ENCODE data around the gene ARL15.

The ARL15 gene

DNA sequence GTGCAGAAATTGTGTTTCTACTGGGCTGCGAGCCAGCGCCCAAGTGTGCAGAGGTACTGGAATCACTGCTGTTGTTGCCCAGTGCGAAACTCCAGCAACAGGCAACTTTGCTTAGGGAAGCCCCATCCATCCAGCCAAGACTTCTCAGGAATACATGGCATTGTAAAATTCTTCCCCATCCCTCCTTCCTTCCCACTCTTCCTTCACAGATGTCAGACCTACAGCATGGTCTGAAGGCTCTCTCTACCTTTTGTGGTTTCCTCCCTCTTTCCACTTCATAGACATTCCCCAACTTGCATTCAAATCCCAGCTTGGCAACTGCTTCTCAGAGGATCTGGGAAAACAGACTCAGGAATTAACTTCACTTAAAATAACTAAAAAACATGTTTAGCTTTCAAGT, 30.4 kb downstream of the ARL15 start:
- no peaks in the 10 kb centered on the region for H3K27me3 ChIP-seq (replicated peaks)
- no peak overlapping the region for H3K27ac ChIP-seq
- DNase-seq, result no peak
- in situ Hi-C loops (cut with HindIII; ENCODE audit: low pct_ligation_motif_present, low sequenced_read_pairs), result no loop called here
- H3K36me3 ChIP-seq (replicated peaks), result no peaks in the 10 kb centered on the region
- no peak overlapping the region for H3K4me3 ChIP-seq (ENCODE audit: low read depth, low read length)
- TF ChIP-seq, protein P1, sequence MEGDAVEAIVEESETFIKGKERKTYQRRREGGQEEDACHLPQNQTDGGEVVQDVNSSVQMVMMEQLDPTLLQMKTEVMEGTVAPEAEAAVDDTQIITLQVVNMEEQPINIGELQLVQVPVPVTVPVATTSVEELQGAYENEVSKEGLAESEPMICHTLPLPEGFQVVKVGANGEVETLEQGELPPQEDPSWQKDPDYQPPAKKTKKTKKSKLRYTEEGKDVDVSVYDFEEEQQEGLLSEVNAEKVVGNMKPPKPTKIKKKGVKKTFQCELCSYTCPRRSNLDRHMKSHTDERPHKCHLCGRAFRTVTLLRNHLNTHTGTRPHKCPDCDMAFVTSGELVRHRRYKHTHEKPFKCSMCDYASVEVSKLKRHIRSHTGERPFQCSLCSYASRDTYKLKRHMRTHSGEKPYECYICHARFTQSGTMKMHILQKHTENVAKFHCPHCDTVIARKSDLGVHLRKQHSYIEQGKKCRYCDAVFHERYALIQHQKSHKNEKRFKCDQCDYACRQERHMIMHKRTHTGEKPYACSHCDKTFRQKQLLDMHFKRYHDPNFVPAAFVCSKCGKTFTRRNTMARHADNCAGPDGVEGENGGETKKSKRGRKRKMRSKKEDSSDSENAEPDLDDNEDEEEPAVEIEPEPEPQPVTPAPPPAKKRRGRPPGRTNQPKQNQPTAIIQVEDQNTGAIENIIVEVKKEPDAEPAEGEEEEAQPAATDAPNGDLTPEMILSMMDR (IDR thresholded peaks at IDR 0.05; ENCODE audit: low read depth, low read length, missing control alignments), result no peak

DNA sequence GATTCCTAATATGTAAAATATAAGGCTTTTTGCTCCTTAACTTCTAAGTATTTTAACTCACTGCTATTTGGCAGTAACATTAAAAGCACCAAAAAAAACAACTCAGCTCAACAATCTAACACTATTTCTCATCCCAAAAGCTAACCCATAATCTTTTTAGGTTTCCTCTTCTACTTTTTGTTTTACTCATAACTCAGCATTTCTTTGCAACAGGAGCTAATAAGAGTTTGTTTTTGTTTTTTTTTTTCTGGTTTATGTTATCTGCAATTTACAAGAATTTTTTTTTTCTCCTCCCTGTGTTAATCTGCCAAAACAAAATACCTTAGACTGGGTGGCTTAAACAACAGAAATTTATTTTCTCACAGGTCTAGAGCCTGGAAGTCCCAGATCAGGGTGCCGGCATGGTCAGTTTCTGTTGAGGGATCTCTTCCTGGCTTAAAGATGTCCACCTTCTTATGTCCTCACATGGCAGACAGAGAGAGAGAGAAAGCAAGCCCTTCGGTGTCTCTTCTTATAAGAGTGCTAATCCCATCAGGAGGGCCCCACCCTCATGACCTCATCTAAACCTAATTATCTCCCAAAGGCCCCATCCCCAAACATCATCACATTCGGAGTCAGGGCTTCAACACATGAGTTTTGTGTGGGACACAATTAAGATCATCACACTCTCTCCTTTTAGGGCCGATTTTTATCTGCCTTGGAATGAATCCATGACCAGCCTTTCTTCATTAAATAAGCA, 31.2 kb downstream of the ARL15 start:
- TF ChIP-seq, protein P1 (IDR thresholded peaks at IDR 0.05; ENCODE audit: low read depth, low read length, missing control alignments), result no peak
- no peaks in the 10 kb centered on the region for H3K36me3 ChIP-seq (replicated peaks)
- no peaks in the 10 kb centered on the region for H3K27me3 ChIP-seq (replicated peaks)
- in situ Hi-C loops (cut with HindIII; ENCODE audit: low pct_ligation_motif_present, low sequenced_read_pairs), result no loop called here
- no peak for DNase-seq
- no peak overlapping the region for H3K4me3 ChIP-seq (ENCODE audit: low read depth, low read length)
- no peak overlapping the region for H3K27ac ChIP-seq

DNA sequence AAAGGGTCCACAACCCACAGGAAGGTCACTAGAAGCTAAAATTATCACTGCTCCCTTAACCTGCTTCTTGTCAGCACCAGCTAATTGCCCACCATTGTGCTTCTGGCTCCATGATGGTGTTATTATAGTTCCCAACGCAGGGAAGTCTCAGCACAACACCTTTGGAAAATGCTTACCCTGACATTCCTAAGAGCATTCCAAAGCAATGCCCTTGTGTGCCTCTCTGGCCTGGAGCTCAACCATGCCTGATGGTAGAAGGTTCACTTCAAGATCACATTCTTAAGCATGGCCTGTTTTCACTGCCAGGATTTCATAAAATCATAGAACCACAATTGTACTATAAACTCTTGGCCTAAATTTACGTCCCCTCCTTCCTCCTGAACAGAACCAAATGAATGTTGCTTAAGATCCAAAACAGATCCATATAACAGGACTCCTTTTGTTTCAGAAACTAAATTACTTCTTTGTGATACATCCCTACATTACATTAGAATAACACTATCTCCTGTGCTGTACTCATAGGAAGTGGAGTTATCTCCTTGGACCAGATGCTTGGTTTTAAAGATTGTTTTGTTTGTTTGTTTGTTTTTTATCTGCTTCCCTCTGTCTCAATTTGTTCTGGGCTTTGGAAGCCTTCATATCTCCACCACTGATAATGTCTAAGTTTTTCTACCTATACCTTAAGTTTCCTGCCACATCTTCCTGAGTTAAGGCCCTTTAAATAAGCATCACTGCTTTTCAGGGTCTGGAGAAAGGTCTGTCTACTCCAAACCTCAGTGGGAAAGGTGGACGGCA, 32.1 kb downstream of the ARL15 start:
- in situ Hi-C loops (cut with HindIII; ENCODE audit: low pct_ligation_motif_present, low sequenced_read_pairs), result no loop called here
- Histone ChIP-seq H3K27ac (no peak overlapping the region), H3K36me3 (replicated peaks) (no peaks in the 10 kb centered on the region), H3K27me3 (replicated peaks) (no peaks in the 10 kb centered on the region), H3K4me3 (ENCODE audit: low read depth, low read length) (no peak overlapping the region)
- TF ChIP-seq, protein P1 (IDR thresholded peaks at IDR 0.05; ENCODE audit: low read depth, low read length, missing control alignments), result no peak
- no peak for DNase-seq

DNA sequence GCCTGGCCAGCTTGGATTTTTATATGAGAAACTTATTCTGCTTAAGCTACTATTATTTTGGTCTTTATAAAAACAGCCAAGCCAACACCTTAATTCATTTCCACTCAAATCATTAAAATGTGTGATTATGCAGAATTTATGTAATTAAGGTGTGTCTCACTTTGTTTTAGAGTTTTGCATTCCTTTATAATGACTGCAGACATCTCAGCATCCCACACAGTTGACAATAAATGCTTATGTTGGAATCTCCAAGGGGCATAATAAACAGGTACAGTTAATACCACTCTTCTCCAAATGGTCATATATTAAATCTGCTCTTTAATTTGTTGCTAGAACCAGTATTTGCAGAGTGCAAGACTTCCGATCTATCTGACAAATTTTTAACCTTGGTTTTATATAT, 34.3 kb downstream of the ARL15 start:
- Histone ChIP-seq H3K36me3 (replicated peaks) (no peaks in the 10 kb centered on the region), H3K4me3 (ENCODE audit: low read depth, low read length) (no peak overlapping the region), H3K27me3 (replicated peaks) (no peaks in the 10 kb centered on the region), H3K27ac (no peak overlapping the region)
- in situ Hi-C loops (cut with HindIII; ENCODE audit: low pct_ligation_motif_present, low sequenced_read_pairs), result no loop called here
- no peak for DNase-seq
- TF ChIP-seq, protein P1 (IDR thresholded peaks at IDR 0.05; ENCODE audit: low read depth, low read length, missing control alignments), result no peak

DNA sequence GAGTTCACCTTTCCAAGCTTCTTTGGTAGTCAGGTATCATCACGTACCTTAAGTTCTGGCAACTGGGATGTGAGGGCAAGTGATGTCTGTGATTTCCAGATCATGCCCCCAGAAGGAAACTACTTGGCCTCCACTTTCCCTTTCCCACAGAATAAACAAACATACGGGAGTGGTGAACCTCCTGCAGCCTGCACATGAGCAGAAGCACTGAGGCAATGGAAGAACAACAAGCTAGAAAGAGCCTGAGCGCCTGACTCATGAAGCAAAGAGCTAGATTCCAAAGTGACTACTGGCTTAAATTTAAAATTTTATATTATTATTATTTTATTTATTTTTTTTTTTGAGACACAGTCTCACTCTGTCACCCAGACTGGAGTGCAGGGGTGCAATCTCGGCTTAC, 35.0 kb downstream of the ARL15 start:
- Histone ChIP-seq H3K36me3 (replicated peaks) (no peaks in the 10 kb centered on the region), H3K4me3 (ENCODE audit: low read depth, low read length) (no peak overlapping the region), H3K27ac (no peak overlapping the region), H3K27me3 (replicated peaks) (no peaks in the 10 kb centered on the region)
- TF ChIP-seq, protein P1 (IDR thresholded peaks at IDR 0.05; ENCODE audit: low read depth, low read length, missing control alignments), result no peak
- in situ Hi-C loops (cut with HindIII; ENCODE audit: low pct_ligation_motif_present, low sequenced_read_pairs), result no loop called here
- DNase-seq, result peak; percentile 46

Data from brain microvascular endothelial cell (primary cell).